ENCODE results near the gene NDUFB10.

DNA sequence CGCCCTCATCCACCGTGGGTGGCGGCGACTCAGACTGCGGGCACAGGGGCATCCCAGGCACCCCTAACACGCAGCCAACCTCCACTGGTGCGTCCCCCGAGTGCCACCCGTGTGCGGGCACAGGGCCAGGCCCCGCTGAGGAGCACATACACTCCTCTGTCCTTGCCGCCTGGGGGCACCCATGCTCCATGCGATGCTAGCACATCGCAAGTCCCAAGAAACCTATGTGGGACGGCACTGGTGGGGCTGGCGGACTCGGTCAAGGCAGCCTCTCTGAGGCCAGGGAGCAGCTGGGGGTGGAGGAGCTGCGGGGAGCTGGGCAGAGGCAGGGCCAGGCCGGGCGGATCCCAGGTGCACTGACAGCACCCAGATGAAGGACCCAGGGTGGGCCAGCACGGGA, 46.3 kb downstream of the NDUFB10 start:
- no peak for TF ChIP-seq CTCF (conservative IDR thresholded peaks at IDR 0.05 in 1 of 2, IDR thresholded peaks at IDR 0.05 in 1 of 2; ENCODE audit: low read depth in 1 of 2, low read length in 2 of 2)
- no peak for TF ChIP-seq EZH2 (IDR thresholded peaks at IDR 0.05; ENCODE audit: low read length, missing control alignments)
